SK-N-MC (cell line): ENCODE results near the gene UBR2.

ENCODE experiments used
- DNase-seq: peaks from one replicate; pipeline ENCODE4 v3.0.0-alpha.2; 2011; ENCODE audit warnings: low read depth, low spot score
- H3K27ac ChIP-seq: fragments of 200-600 bp; sonication (generic); 2 replicates; pipeline ENCODE4 v1.5.1; 2016; ENCODE audit warnings: mixed run types
- H3K36me3 ChIP-seq: fragments of 200-600 bp; sonication (generic); 2 replicates; pipeline ENCODE4 v1.6.1; 2017; ENCODE audit warnings: antibody characterized with exemption, low read length, mixed read lengths; ENCODE audit not compliant: insufficient read depth
- H3K4me3 ChIP-seq: fragments of 200-600 bp; sonication (generic); 2 replicates; pipeline ENCODE4 v1.5.1; 2016
- H3K9ac ChIP-seq: fragments of 200-600 bp; sonication (generic); 2 replicates; pipeline ENCODE4 v1.8.0; 2017; ENCODE audit warnings: mixed run types, mixed read lengths; ENCODE audit not compliant: insufficient read length
- H3K9me3 ChIP-seq: fragments of 200-600 bp; sonication (generic); 2 replicates; pipeline ENCODE4 v1.6.1; 2017; ENCODE audit warnings: low read depth, mild to moderate bottlenecking, antibody characterized with exemption, low read length, moderate library complexity, mixed read lengths
- EZH2 ChIP-seq: fragments of 200-600 bp; sonication (generic); IDR thresholded peaks from one replicate; pipeline ENCODE4 v1.6.1; 2017; ENCODE audit warnings: antibody characterized with exemption
- FOXP2 ChIP-seq: optimal IDR thresholded peaks from 2 replicates; pipeline ENCODE3; 2011; ENCODE audit warnings: mild to moderate bottlenecking, moderate library complexity; ENCODE audit not compliant: insufficient read depth; ENCODE audit errors: extremely low read length, control extremely low read depth
- POLR2AphosphoS5 ChIP-seq: IDR thresholded peaks from 2 replicates; pipeline ENCODE4 v1.6.1; 2012; ENCODE audit warnings: mild to moderate bottlenecking, low read depth, low read length, borderline replicate concordance

UBR2 gene

GRCh38 chr6:42689371-42689770 lies 125.5 kb downstream of the UBR2 start:
- DNase-seq = no peak
- peaks cover 41% of the 10 kb centered on the region for H3K36me3 ChIP-seq
- no peak overlapping the region for H3K27ac ChIP-seq
- TF ChIP-seq EZH2 (no peak), FOXP2 (no peak), POLR2AphosphoS5 (no peak)
- H3K9me3 ChIP-seq = no peaks in the 10 kb centered on the region
- no peak overlapping the region for H3K4me3 ChIP-seq
- H3K9ac ChIP-seq = no peak overlapping the region

DNA sequence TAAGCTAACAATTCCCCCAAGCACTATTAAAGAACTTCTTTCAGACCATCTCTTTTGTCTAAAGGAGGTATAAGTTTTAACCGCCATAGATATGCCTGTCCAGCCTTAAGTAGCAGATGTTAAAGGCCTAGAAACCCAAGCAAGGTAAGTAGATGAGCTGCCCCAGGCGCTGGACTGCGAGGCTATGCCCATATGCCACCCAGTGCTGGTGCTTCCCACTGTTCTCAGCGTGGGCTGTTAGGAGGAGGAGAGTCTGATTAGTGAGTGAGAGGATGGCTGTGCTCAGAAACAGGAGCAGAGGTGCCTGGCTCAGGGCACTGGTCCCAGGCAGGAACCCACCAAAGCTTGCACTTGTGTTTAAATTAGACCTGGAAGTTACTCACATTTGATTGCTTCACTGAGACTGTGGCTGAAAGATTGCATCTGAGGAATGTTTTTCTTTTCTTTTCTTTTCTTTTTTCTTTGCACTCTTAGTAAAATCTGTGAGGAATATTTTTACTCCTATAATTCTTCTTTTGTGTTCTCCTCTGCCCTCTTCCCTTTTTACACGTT lies 126.4 kb downstream of the UBR2 start:
- H3K27ac ChIP-seq = no peak overlapping the region
- DNase-seq = no peak
- TF ChIP-seq POLR2AphosphoS5 = no peak
- no peak for TF ChIP-seq EZH2
- TF ChIP-seq FOXP2 = no peak
- no peaks in the 10 kb centered on the region for H3K9me3 ChIP-seq
- H3K9ac ChIP-seq = no peak overlapping the region
- H3K36me3 ChIP-seq = peaks cover 36% of the 10 kb centered on the region
- no peak overlapping the region for H3K4me3 ChIP-seq

GRCh38 chr6:42690872-42691271 lies 127.0 kb downstream of the UBR2 start:
- H3K4me3 ChIP-seq = no peak overlapping the region
- no peaks in the 10 kb centered on the region for H3K9me3 ChIP-seq
- DNase-seq = no peak
- peaks cover 36% of the 10 kb centered on the region for H3K36me3 ChIP-seq
- H3K27ac ChIP-seq = no peak overlapping the region
- H3K9ac ChIP-seq = no peak overlapping the region
- TF ChIP-seq POLR2AphosphoS5 (no peak), FOXP2 (no peak), EZH2 (no peak)

DNA sequence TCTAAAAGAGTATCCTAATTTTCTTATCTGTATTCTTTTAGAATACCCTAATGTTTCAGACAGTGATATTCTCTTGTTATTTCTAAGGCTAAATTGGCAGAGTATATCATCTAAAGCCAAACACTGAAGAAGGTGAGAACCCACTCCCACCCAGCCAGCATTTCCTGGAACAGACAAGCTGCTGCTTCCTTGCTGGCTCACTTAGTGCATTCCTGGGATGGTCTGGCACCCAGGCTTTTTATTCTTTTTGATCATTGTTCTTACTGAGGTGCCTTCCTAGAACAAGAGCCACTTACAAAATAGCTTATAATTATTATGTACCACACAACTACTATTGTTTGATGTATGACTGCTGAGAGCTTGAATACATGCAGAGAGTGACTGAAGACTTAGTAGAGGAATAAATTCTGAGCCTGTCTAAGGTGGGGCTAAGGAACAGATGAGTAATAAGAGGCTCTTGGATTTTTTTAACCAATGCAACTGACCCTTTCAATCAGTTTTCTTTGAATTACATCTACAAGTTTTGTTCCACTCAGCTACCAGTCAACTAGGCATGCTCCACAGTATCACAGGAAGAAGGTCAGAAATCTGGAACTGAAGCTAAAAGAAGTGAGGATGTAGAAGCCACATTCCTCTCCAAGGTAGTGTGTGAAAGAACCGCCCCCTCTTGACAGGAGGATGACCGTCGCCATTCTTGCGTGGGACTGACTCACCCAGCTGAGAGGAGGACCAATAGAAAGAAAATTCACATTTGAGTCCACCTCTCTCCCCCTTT lies 128.5 kb downstream of the UBR2 start:
- Histone ChIP-seq H3K36me3 (peaks cover 36% of the 10 kb centered on the region), H3K4me3 (no peak overlapping the region), H3K27ac (no peak overlapping the region), H3K9me3 (no peaks in the 10 kb centered on the region), H3K9ac (no peak overlapping the region)
- TF ChIP-seq POLR2AphosphoS5 = no peak
- no peak for TF ChIP-seq FOXP2
- DNase-seq = no peak

GRCh38 chr6:42693725-42694323 lies 130.0 kb downstream of the UBR2 start:
- peaks cover 31% of the 10 kb centered on the region for H3K36me3 ChIP-seq
- TF ChIP-seq POLR2AphosphoS5 = no peak
- no peak for TF ChIP-seq EZH2
- no peak for TF ChIP-seq FOXP2
- H3K27ac ChIP-seq = no peak overlapping the region
- no peak overlapping the region for H3K9ac ChIP-seq
- H3K4me3 ChIP-seq = no peak overlapping the region
- no peak for DNase-seq
- no peaks in the 10 kb centered on the region for H3K9me3 ChIP-seq

GRCh38 chr6:42694586-42694985 lies 130.8 kb downstream of the UBR2 start:
- DNase-seq = no peak
- TF ChIP-seq POLR2AphosphoS5 (no peak), EZH2 (no peak), FOXP2 (no peak)
- Histone ChIP-seq H3K36me3 (peaks cover 24% of the 10 kb centered on the region), H3K27ac (no peak overlapping the region), H3K4me3 (no peak overlapping the region), H3K9me3 (no peaks in the 10 kb centered on the region), H3K9ac (no peak overlapping the region)

DNA sequence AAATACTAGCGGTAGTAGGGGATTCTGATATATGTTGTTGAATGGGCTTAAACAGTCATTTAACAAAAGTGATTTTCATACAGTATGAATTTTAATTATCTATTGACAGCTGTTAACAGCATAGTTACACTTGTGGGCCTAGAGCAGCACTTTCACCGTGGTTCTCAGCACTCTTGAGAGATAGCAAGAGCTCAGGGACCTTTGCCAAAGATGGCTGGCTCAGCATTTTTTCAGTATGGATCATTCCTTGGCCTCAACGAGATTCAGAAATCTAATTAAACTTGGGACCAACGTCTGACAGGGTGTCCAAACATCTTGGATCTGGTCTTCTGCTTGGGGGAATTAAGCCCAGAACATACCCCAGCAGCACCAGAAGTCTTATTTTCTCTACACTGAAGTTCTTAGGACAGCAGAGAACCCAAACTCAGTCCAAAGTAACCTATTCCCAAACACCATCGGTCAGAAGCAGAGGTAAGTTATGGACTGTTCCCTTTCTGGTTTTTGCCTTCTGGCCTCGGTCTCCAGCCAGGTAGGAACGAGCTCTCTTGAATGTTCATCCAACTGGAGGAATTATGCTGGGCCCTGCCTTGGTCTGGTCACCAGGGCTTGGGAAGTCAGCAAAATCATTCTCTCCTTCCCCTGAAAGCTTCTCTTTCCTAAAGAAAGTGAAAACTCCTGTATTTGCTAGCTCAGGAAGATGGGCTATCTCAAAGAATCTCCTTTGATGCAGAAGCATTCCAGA lies 132.9 kb downstream of the UBR2 start:
- Histone ChIP-seq H3K4me3 (no peak overlapping the region), H3K9me3 (no peaks in the 10 kb centered on the region), H3K9ac (no peak overlapping the region), H3K36me3 (peaks cover 10% of the 10 kb centered on the region), H3K27ac (no peak overlapping the region)
- TF ChIP-seq POLR2AphosphoS5 (no peak), FOXP2 (no peak), EZH2 (no peak)
- DNase-seq = no peak

DNA sequence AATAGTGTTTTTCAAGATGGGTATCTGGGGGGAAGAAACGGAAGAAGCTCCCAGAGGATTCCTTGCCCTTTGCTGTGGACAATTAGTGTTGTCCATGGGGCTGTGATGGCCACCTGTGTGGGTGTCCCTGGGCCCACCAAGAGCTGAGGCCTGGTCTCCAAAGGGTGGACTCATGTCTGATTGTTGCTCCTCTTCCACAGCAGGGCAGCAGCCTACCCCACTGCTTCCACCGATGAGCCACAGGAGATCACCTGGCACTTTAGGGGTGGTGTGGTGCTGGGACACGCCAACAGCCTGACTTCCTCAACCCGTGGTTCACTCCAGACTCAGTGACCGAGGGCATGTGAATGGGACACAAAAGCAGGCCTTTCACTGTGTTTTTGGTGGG lies 133.4 kb downstream of the UBR2 start:
- Histone ChIP-seq H3K9me3 (no peaks in the 10 kb centered on the region), H3K36me3 (peaks cover 9% of the 10 kb centered on the region), H3K9ac (no peak overlapping the region), H3K27ac (no peak overlapping the region), H3K4me3 (no peak overlapping the region)
- DNase-seq = no peak
- TF ChIP-seq EZH2 = no peak
- TF ChIP-seq FOXP2 = no peak
- TF ChIP-seq POLR2AphosphoS5 = no peak
